ES-I3 (cell line): ENCODE results near the gene CSH1.
"Not testable (repeated sequence)": the region's sequence is repeated elsewhere in the genome, so short reads cannot be mapped to it uniquely, and the experiment has no call there.

Experiments used
- H3K36me3 ChIP-seq: 2 replicates; pipeline ENCODE4 v1.6.1; 2013; ENCODE audit warnings: mild to moderate bottlenecking, low read length, control low read depth, moderate library complexity; ENCODE audit not compliant: insufficient read depth
- H3K4me1 ChIP-seq: 2 replicates; pipeline ENCODE4 v1.6.1; 2013; ENCODE audit warnings: mild to moderate bottlenecking, control low read depth, low read length; ENCODE audit not compliant: insufficient read depth
- H3K9ac ChIP-seq: 2 replicates; pipeline ENCODE4 v1.6.1; 2013; ENCODE audit warnings: low read depth, mild to moderate bottlenecking, low read length, moderate library complexity
- H3K9me3 ChIP-seq: 2 replicates; pipeline ENCODE4 v1.6.1; 2013; ENCODE audit warnings: mild to moderate bottlenecking, low read length, moderate library complexity; ENCODE audit not compliant: control insufficient read depth, insufficient read depth

Gene CSH1

DNA sequence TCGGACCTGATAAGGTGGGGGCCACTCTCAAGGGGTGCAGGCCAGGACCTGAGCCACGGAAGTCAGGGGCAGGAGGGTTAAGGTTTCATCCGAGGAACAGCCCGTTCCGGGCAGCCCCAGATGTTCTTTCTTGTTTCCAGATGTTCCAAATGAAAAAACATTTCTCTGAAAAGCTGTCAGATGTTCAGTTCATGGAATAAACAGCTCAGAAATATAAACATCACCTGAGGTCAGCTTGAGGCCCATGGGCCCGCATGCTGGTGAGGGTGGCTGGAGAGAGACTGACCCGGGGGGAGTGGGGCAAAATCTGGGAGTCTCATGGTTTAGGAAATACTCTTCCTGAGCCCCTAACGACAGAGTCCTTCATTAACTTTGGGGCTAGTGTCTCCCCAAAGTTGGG lies 37.2 kb upstream of the CSH1 start:
- Histone ChIP-seq H3K9me3 (no peaks in the 10 kb centered on the region), H3K9ac (no peak overlapping the region), H3K4me1 (peaks cover 16% of the 10 kb centered on the region; the same call in 1 of the 2 replicates), H3K36me3 (no peaks in the 10 kb centered on the region)

DNA sequence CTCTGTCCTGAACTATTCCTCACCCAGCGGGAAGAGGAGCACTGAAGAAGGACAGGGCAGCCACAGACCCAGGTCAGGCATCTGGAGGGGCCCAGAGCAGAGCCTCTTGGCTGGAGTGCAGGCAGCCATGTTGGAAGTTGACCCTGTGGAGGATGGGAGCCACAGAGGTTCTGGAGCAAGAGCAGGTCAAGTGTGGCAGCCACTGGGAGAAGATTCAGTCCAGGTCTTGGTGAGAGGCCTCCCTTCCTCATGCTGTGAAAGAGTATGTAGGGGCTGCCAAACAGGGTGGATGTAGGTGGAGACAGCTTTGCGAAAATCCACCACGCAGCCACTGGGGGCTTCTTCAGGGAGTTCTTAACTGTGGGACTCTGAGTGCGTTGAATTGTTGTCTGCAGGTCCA lies 36.3 kb upstream of the CSH1 start:
- H3K9me3 ChIP-seq: no peaks in the 10 kb centered on the region
- peaks cover 16% of the 10 kb centered on the region; the same call in 1 of the 2 replicates for H3K4me1 ChIP-seq
- no peak overlapping the region; the same call in 1 of the 2 replicates for H3K9ac ChIP-seq
- no peaks in the 10 kb centered on the region for H3K36me3 ChIP-seq

DNA sequence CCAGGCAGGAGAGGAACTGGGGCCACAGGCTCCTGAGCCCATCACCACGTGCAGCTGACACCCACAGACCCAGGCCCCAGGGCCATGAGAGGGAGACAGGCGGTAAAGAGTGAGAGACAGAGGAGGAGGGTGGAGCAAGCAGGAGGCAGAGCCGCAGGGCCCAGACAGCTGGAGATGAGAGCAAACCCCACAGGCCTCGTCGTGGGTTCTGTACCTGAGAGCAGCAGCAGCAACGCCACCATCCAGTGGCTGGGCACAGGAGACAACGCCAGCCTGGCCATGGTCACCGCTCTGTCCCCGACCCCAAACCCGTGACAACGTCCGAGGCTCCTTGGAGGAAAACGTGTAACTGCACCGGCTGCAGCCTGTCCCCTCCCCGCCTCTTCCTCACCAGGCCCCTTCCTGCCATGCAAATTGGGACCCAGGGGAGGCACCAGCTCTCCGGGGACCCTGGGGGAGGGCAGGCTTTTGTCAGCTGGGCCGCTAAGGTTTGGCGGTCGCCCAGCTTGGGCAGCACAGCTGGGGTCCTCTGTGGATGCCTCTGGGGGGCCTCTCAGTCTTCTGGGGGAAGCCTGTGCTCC lies 35.7 kb upstream of the CSH1 start, which contains the start of gene CD79B:
TSS of gene CD79B (minus strand) at position 351 of the 581 bp plus-strand sequence. CDS start at position 281, 70 bp downstream.
- H3K36me3 ChIP-seq: no peaks in the 10 kb centered on the region
- H3K4me1 ChIP-seq: peaks cover 16% of the 10 kb centered on the region; the same call in 1 of the 2 replicates
- H3K9me3 ChIP-seq: no peaks in the 10 kb centered on the region
- H3K9ac ChIP-seq: peak within 1 kb of the TSS; percentile 12; the same call in 1 of the 2 replicates

DNA sequence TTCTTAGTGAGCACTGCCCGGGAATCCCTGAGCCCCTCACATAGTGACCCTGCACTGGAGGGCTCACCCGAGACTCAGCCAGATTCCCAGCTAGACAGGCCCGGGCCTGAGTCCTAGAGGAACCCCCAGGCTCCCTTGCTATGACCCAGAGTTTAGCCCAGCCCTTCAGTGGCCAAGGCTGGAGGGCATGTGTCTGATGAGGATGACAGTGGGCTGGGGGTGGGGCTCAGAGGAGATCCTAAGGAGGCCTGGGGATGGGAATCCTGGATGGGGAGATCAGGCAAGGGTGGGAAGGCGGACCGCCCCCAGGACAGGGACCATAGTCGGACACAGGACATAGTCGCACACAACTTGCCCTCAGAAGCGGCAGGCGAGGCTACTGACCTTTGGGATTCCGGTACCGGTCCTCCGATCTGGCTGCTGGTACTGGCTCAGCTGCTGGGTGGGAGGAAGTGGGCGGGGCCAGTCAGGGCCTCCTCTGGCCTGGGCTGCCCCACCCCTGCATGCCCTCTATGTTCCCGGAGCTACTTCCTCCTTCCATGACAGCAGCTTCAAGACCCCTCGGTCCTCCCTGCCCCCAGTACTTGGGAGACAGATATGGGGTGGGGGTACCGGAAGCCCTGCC lies 34.7 kb upstream of the CSH1 start:
- no peaks in the 10 kb centered on the region for H3K36me3 ChIP-seq
- no peaks in the 10 kb centered on the region for H3K9me3 ChIP-seq
- H3K4me1 ChIP-seq: peaks cover 16% of the 10 kb centered on the region; the same call in 1 of the 2 replicates
- peak overlapping the region; percentile 12; the same call in 1 of the 2 replicates for H3K9ac ChIP-seq

DNA sequence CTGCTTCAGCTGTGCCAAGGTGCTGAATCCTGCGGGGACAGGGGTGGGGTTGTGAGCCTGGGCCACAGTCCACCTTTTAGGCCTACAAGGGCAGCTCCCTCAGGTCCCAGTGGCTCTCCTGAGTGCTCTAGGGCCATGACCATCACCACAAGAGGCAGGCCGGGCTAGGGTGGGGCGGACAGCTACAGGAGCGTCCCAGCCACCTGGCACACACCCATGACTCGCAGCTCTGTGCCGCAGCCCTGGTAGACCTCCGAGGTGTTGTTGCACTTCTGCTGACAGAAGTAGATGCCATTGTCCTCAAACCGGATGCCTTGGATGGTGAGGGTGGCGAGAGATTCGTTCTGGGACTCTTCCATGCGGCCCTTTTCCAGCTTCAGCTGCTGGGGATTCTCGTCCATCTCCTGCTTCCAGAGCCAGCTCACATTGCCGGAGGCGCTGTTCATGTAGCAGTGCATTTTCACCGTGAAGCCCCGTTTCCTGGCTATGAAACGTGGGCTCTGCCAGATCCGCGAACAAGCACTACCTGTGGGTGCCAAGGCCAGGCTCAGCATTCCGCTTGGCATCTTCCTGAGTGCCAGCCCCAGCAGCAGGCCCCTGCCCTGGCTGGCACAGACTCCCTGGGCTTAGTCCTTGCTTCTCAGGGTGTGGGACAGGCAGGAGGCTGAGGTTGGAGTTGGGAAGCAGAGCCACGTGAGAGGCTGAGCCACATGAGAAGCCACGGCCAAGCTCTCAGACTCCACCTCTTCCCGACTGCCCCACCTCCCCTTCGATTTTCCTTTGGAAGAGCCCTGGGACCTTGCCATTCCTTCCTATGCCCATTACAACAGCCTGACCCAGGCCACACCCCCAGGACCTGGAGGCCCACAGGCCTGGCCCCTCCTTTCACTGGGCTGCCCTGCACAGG lies 33.7 kb upstream of the CSH1 start:
- H3K36me3 ChIP-seq: no peaks in the 10 kb centered on the region
- peaks cover 16% of the 10 kb centered on the region; the same call in 1 of the 2 replicates for H3K4me1 ChIP-seq
- no peaks in the 10 kb centered on the region for H3K9me3 ChIP-seq
- H3K9ac ChIP-seq: no peak overlapping the region; the same call in 1 of the 2 replicates

DNA sequence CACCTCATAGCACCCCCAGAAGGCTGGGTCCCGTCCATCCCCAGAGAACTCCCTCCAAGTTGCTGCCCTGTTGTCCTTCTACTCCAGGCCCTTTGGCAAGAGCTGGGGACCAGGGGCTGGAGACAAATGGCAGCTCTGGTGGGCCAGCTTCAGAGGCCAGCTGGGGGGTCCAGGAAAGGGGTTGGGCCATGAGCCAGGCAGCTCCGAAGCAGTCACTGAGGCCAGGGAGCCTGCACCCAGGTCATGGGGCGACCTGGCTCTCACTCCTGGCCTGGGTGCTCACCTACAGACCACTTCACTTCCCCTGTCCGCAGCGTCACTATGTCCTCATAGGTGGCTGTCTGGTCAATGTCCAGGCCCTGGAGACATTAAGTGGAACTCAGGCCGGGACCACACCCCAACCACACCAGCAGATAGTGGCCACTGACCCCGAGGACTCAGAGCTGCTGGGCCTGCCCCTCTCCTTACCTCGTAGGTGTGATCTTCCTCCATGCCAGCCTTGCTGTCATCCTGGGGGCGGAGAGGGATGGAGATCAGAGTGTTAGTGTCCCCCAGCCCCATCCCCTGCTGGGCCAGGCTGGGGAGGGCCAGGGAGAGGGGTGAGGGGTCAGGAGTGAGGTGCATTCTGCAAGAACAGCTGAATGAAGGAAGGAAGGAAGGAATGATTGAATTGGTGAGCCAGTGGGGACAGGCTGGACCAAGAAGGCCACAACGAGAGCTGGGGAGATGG lies 32.8 kb upstream of the CSH1 start:
- Histone ChIP-seq H3K36me3 (no peaks in the 10 kb centered on the region), H3K9ac (no peak overlapping the region), H3K9me3 (no peaks in the 10 kb centered on the region), H3K4me1 (peaks cover 16% of the 10 kb centered on the region; the same call in 1 of the 2 replicates)

DNA sequence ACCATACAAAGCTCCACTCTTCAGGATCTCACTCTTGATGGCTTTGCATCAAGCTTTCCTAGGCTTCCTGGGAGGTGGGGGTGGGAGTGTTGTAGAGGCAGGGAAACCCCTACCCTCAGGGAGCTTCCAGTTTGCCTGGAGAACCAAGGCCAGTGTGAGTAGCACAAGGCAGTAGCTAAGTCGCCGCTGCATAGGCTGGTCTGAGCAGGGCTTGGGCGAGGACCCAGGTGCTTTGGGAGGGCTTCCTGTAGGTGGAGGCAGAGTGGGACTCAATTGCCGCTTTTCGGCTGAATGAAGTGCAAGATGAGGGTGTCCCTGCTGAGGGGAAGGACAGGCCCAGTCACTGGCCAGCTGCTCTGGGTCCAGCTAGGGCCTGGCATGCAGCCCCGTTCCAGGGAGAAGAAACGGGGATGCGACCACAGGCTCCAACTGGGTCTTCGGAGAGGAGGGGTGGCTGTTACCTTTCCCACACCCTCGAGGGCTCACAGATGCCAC lies 31.8 kb upstream of the CSH1 start:
- no peaks in the 10 kb centered on the region for H3K36me3 ChIP-seq
- H3K4me1 ChIP-seq: peaks cover 16% of the 10 kb centered on the region; the same call in 1 of the 2 replicates

DNA sequence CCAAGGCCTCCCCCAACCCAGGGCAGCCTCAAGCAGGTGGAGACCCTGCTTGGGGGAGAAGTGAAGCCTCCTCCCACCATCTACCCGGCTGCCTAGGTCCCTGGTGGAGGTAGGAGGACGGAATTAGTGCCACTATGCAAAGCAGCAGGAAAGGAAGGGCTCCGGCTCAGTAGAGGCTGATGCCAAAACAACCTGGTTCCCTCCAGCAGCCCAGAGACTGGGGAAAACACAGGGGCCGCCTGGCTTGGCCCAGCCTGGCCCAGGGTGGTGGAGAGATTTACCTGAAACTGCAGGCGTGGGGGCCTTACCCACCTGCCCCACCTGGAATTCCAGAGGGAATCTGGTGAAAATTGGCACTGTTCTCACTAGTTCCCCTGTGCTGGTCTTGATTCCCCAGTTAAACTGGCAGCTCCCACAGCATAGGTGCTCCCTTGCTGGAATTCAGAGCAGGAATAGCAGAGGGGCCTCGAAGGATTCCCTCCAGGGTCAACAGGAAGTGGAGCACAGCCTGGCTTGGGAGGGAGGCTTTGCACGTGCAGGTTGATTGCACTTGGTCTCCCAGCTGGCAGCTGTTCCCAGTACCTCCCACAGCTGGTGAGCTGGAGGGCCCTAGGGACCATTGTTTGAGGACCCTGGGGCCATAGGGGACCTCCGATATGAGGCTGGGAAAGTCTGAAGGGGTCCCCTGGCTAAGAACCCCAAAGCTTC lies 31.2 kb upstream of the CSH1 start:
- no peaks in the 10 kb centered on the region for H3K9me3 ChIP-seq
- peaks cover 16% of the 10 kb centered on the region; the same call in 1 of the 2 replicates for H3K4me1 ChIP-seq
- H3K9ac ChIP-seq: no peak overlapping the region
- H3K36me3 ChIP-seq: no peaks in the 10 kb centered on the region

More for the DNA sequence above, 31.8 kb upstream of the CSH1 start:
- H3K9me3 ChIP-seq: no peaks in the 10 kb centered on the region
- H3K9ac ChIP-seq: no peak overlapping the region

DNA sequence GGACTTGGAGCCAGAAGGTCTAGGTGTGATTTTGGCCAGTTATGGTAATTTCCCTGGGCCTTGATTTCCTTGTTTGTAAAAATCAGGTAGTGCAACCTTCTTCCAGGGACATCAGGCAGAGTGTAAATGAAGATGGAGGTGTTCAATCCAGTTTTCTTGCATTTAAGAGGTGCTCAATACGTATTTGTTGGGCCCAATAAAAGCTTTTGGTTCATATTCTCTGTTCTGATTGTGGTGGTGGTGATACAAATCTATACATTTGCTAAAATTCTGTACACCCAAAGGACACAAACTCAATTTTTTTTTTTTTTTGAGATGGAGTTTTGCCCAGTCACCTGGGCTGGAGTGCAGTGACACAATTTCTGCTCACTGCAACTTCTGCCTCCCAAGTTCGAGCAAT lies 29.8 kb upstream of the CSH1 start:
- H3K36me3 ChIP-seq: no peaks in the 10 kb centered on the region
- no peaks in the 10 kb centered on the region for H3K9me3 ChIP-seq
- H3K9ac ChIP-seq: no peak overlapping the region
- H3K4me1 ChIP-seq: peaks cover 6% of the 10 kb centered on the region; the same call in 1 of the 2 replicates

DNA sequence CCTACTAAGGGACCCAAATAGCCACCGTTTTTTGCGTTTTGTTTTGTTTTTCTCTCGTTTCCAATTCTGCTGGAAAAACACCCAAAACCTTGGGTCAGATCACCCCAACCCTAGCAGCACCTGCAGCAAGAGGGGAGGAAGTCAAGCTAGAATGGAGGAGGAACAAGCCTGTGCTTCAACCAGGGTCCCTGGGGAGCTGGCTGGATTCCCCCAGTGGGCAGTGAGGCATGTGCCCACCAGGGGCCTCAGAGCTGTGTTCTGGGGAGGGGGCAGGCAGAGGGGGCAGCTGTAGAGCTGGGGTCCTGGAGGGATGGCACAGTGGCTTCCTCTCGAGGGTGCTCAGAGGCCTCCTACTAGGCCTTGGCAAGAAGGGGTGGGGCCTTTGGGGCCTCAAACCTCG lies 29.2 kb upstream of the CSH1 start:
- Histone ChIP-seq H3K36me3 (no peaks in the 10 kb centered on the region), H3K9ac (no peak overlapping the region), H3K4me1 (peaks cover 2% of the 10 kb centered on the region; the same call in 1 of the 2 replicates), H3K9me3 (no peaks in the 10 kb centered on the region)

DNA sequence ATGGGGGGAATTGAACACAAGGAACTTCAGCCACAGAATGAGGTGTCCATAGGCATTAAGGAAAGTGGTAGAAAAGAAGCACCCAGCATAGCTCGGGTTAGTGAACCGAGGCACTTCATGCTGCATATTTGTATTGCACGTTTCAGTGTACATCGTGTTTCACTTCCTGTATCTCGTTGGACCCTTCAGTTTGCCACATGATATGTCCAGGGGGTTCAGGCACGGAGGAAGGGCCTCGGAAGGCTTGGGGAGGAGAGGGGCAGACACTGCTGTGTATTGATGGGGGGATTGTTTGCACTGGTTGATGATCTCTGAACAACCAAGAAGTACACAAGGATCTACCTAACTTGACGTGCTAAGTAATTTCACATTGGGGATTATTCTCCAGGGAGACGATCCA lies 26.0 kb upstream of the CSH1 start:
- not testable (repeated sequence) for H3K9ac ChIP-seq, H3K9me3 ChIP-seq, H3K4me1 ChIP-seq, H3K36me3 ChIP-seq

DNA sequence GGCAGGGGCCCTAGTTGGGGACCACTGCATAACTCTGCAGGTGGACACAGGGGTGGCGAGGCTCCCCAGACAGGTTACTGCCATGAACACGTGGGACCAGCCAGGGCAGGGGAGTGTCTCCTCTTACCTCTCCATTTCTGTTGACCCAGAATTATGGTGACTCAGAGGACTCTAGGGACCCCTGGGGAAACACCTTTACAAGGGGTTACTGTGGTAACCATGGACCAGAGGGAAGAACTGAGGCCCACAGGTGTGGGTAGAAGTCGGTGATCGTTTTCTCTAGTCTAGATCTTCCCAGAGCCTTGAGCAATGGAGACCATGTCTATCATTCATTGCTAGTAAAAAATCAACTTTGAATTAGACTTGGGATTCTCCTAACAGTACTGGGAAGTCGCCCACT lies 24.4 kb upstream of the CSH1 start:
- H3K9ac ChIP-seq, H3K36me3 ChIP-seq, H3K4me1 ChIP-seq, H3K9me3 ChIP-seq: not testable (repeated sequence)

DNA sequence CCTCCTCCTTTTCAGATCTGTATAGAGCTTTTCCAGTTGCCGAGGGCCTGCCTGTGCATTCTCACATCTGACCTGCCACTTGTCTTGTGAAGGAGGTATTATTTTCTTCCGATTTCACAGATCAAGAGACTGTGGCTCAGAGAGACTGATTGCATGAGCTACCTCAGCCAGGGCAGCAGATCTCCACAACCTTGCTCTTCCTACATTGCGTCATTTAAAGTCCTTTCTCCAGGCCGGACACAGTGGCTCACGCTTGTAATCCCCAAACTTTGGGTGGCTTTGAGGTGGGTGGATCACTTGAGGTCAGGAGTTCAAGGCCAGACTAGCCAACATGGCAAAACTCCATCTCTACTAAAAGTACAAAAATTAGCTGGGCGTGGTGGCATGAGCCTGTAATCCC lies 23.7 kb upstream of the CSH1 start:
- not testable (repeated sequence) for H3K36me3 ChIP-seq, H3K9ac ChIP-seq

More for the DNA sequence above, 23.7 kb upstream of the CSH1 start:
- not testable (repeated sequence) for H3K4me1 ChIP-seq, H3K9me3 ChIP-seq
